SK-N-SH treated with all-trans-retinoic acid at 6 μM for 48 hours (cell line): ENCODE measurements around the gene POLR2E.

Experiments
- PATZ1 ChIP-seq: fragments of 250-450 bp; sonication (Bioruptor Pico); IDR thresholded peaks from 2 replicates; pipeline ENCODE4 v1.8.0; 2020; ENCODE audit warnings: mild to moderate bottlenecking, moderate library complexity, borderline replicate concordance
- PPARA ChIP-seq: fragments of 250-450 bp; sonication (Bioruptor Pico); IDR thresholded peaks from 2 replicates; pipeline ENCODE4 v1.5.0; 2020; ENCODE audit warnings: mild to moderate bottlenecking, borderline replicate concordance
- RARB ChIP-seq: fragments of 250-450 bp; sonication (Bioruptor Pico); IDR thresholded peaks from 2 replicates; pipeline ENCODE4 v1.8.0; 2021; ENCODE audit warnings: mild to moderate bottlenecking, moderate library complexity
- SNAI2 ChIP-seq: fragments of 250-450 bp; sonication (Bioruptor Pico); IDR thresholded peaks from 2 replicates; pipeline ENCODE4 v1.5.0; 2020; ENCODE audit warnings: mild to moderate bottlenecking, moderate library complexity
- ZFP3 ChIP-seq: fragments of 250-450 bp; sonication (Bioruptor Pico); IDR thresholded peaks from 2 replicates; pipeline ENCODE4 v1.5.0; 2020; ENCODE audit warnings: mild to moderate bottlenecking, moderate library complexity

GRCh38 chr19:1110809-1111640 is 15.8 kb upstream of the POLR2E start:
- TF ChIP-seq PATZ1 (CRISPR knock-in tag), result no peak
- no peak for TF ChIP-seq PPARA
- TF ChIP-seq RARB (CRISPR knock-in tag), result no peak
- no peak for TF ChIP-seq SNAI2 (CRISPR knock-in tag)
- no peak for TF ChIP-seq ZFP3 (CRISPR knock-in tag)
